Stimulated activated CD4-positive, alpha-beta T cell treated with anti-CD3 and anti-CD28 coated beads, Interleukin-1b, Interleukin-23, amount 100 ng/mL, for 1 hour (primary cell): ENCODE data around the gene TRIM69.
"Not testable (repeated sequence)": the region's sequence is repeated elsewhere in the genome, so short reads cannot be mapped to it uniquely, and the experiment has no call there.

Source experiments
- DNase-seq, 2 donors: peaks; one replicate each; pipeline ENCODE4 v3.0.0-alpha.2; 2020; ENCODE audit warnings: low read depth in 2 of 2

Gene TRIM69

DNA sequence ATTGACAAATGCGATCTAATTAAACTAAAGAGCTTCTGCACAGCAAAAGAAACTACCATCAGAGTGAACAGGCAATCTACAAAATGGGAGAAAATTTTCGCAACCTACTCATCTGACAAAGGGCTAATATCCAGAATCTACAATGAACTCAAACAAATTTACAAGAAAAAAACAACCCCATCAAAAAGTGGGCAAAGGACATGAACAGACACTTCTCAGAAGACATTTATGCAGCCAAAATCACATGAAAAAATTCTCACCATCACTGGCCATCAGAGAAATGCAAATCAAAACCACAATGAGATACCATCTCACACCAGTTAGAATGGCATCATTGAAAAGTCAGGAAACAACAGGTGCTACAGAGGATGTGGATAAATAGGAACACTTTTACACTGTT is 7.1 kb downstream of the TRIM69 start:
- not testable (repeated sequence) for DNase-seq

DNA sequence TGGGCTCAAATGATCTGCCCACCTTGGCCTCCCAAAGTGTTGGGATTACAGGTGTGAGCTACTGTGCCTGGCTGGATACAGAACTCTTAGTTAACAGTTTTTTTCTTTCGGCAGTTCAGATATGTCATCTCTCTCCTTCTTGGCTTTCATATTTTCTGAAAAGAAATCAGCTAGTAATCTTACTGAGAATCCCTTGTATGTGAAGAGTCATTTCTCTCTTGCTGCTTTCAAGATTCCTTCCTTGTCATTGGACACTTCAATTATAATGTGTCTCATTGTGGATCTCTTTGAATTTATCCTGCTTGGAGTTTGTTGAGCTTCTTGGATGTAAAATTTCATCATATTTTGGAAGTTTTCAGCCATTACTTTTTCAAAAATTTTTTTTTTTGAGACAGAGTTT is 17.0 kb downstream of the TRIM69 start:
- DNase-seq, result no peak

GRCh38 chr15:44763187-44763586 is 26.9 kb downstream of the TRIM69 start:
- no peak for DNase-seq

- DNase-seq, result no peak
These were observed 27.5 kb downstream of the TRIM69 start for GRCh38 chr15:44763848-44764247.

GRCh38 chr15:44765036-44765435 is 28.7 kb downstream of the TRIM69 start:
- no peak for DNase-seq

GRCh38 chr15:44769521-44769920 is 33.2 kb downstream of the TRIM69 start:
- DNase-seq, result no peak

GRCh38 chr15:44770715-44771114 is 34.4 kb downstream of the TRIM69 start:
- DNase-seq, result not testable (repeated sequence)

GRCh38 chr15:44775953-44776352 is 39.6 kb downstream of the TRIM69 start:
- DNase-seq, result no peak

DNA sequence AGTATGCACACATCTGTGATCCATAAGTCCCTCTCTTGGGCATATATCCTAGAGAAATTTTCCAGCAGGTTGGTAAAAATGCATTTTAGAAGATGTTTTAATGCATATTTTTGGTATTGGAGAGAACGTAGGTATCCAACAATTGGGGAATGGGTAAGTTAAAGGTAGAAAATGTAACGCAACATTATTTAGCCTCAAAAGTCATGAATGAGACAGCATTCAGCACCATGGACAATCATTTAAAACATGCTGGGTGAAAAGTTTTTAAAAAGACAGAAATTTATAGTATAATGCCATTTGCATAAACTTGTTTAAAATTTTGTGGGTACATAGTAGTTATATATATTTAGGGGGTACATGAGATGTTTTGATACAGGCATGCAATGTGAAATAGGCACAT is 43.4 kb downstream of the TRIM69 start:
- no peak for DNase-seq

DNA sequence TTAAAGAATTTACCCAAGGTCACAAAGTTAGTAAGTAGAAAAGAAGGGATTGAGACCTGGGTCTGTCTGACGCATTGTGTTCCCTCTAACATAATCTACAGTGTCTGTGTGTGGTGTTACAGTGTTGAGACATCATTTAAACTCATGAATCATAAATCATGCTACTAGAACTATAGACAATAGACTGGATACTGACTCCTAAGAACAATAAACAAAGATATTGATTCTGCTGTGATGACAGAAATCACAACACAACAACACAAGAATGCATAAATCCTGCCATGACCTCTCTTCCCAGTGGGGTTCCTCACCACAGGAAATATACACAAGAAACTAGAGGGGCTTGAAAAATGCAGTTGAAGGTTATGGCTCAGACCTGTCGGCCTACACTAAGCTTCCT is 44.3 kb downstream of the TRIM69 start:
- DNase-seq, result no peak

DNA sequence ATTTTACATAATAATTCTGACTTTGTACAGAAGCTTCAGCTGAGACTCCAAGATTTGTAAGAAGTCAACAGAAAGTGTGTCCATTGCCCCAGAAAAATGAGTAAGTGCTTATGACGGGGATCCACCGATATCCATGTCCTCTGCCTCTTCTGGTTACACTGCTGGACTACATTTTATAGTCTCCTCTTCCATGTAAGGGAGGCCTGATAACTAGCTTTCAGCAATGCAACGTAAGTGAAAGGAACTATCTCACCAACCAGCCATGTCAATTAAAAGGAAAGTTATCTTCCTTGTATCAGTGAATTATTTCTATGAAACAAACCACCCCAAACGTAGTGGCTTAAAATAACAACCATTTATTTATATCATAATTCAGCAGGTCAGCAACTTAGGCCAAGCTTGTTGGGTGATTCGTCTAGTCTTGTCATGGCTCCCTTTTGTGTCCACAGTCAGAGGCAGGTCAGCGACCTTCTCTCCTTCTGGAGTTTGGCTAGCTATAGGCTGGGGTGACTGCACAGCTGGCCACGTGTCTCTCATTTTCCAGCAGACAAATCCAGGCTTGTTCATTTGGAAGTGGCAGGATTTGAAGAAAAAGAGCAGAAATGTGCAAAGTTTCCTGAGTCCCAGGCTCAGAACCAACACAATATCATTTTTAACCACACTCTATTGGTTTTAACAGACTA is 44.9 kb downstream of the TRIM69 start:
- no peak for DNase-seq

- DNase-seq, result no peak
These were observed 46.2 kb downstream of the TRIM69 start for GRCh38 chr15:44782516-44782915.

GRCh38 chr15:44784918-44785274 is 48.6 kb downstream of the TRIM69 start:
- DNase-seq, result not testable (repeated sequence)

DNA sequence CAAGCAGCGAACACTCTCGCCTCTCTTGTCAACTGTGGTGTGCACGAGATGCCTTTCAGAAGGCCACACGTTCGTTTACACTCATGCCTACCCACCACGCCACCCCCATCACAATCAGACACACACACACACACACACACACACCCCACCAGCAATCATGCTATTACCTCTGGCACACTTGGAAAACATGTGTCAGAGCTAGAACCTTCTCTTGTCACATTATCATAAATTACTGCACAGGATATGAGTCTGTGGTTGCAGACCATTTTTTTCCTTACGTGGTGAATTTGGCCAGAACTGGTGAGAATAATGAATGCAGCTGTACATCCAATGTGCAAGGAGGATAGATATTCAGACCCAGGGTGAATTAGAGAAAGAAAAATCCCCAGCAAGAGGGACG is 52.4 kb downstream of the TRIM69 start:
- DNase-seq, result no peak

DNA sequence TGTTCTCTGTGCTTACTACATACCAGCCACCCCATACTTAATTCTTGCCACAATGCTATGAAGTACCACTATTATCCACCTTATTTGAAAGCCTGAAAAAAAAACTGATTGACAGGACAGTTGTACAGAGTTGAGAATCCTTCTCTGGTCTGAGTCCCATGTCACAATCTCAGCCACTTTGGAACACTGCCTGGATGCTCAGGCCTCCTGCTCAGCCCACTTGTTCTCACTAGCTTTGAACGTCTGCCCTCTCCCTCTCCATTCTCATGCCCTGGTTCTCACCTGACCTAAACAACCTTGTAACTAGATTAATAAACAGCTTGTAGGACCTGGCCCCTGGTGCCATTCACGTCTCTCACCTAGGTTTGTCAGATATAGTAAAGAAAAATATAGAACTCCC is 53.9 kb downstream of the TRIM69 start:
- no peak for DNase-seq

GRCh38 chr15:44790656-44791055 is 54.3 kb downstream of the TRIM69 start:
- no peak for DNase-seq

GRCh38 chr15:44792715-44793114 is 56.4 kb downstream of the TRIM69 start:
- DNase-seq, result no peak

GRCh38 chr15:44794072-44794471 is 57.7 kb downstream of the TRIM69 start:
- no peak for DNase-seq

DNA sequence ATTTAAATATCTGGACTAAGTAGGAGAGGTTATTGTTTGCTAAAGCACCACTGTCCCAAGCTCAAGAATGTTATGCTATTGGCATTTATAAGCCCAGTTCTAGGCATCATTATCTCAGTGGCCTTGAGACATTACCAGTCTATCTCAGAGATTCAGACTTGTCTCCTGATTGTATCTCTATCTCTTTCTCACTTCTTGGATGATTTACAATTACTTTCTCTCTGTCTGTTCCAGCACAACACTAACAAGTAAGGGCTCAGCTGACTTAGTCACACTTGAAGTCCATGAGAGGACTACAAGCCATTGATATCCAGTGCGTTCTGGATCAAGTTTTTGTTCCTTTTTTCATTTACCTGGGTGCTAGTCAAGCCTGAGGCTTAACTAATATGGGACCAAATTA is 60.2 kb downstream of the TRIM69 start:
- no peak for DNase-seq

DNA sequence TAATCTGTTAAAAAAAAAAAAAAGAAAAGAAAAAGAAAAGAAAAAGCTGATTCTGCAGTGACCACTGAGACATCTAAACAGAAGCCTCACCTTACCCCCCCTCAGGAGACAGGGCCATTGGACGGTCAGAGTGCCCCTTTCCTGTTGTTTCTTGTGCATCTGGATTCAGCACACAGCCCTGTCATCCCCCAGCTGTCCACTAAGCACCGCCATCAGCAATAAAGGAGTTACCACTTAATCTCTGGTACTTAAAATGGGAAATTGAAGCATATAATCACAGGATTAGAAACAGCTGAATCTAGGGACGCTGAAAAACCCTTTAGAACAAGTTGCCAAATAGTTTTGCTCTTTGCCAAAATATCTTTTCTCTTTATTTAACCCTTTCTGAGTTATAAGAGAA is 62.5 kb downstream of the TRIM69 start:
- no peak for DNase-seq

DNA sequence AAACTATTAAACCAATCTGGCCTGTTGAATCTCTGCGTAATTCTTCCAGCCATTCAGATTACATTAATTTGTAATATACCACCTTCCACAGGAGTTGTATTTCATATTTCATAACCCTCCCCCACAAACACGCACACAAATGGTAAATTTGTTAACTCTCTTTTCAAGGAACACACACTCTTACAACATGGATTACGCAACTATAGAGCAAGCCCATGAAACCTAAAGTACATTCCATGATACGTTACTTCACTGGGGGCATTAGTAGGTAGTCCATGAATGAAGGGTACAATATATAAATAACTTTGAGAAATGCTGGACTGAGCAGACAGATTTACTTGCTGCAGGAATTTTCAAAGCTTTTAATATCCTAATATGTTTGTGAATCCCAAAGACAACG is 65.0 kb downstream of the TRIM69 start:
- DNase-seq, result no peak

- DNase-seq, result no peak
These were observed 65.5 kb downstream of the TRIM69 start for GRCh38 chr15:44801797-44802196.

GRCh38 chr15:44802336-44802735 is 66.0 kb downstream of the TRIM69 start:
- DNase-seq, result no peak

GRCh38 chr15:44804298-44805046 is 68.1 kb downstream of the TRIM69 start:
- DNase-seq, result no peak
